ENCODE data around the gene WWOX.

DNA sequence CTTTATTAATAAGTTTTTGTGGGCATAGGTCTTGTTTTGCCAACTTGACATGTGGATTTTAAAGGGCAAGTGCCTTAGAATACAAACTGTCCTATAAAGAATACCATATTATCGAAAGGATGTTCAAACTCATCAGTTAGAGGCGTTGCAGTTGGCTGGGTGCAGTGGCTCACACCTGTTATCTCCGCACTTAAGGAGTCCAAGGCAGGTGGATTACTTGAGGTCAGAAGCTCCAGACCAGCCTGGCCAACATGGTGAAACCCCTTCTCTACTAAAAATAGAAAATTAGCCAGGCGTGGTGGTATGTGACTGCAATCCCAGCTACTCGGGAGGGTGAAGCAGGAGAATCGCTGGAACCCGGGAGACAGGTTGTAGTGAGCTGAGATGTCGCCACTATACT is 472.0 kb downstream of the WWOX start:
- TF ChIP-seq, protein P1, sequence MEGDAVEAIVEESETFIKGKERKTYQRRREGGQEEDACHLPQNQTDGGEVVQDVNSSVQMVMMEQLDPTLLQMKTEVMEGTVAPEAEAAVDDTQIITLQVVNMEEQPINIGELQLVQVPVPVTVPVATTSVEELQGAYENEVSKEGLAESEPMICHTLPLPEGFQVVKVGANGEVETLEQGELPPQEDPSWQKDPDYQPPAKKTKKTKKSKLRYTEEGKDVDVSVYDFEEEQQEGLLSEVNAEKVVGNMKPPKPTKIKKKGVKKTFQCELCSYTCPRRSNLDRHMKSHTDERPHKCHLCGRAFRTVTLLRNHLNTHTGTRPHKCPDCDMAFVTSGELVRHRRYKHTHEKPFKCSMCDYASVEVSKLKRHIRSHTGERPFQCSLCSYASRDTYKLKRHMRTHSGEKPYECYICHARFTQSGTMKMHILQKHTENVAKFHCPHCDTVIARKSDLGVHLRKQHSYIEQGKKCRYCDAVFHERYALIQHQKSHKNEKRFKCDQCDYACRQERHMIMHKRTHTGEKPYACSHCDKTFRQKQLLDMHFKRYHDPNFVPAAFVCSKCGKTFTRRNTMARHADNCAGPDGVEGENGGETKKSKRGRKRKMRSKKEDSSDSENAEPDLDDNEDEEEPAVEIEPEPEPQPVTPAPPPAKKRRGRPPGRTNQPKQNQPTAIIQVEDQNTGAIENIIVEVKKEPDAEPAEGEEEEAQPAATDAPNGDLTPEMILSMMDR (IDR thresholded peaks at IDR 0.05), result no peak
- TF ChIP-seq POLR2A (IDR thresholded peaks at IDR 0.05), result no peak
- no peak for TF ChIP-seq EP300 (IDR thresholded peaks at IDR 0.05)
- TF ChIP-seq POLR2AphosphoS5 (IDR thresholded peaks at IDR 0.05), result no peak

Data from gastroesophageal sphincter (tissue), 3 donors.